ENCODE results near the gene CAP2.

DNA sequence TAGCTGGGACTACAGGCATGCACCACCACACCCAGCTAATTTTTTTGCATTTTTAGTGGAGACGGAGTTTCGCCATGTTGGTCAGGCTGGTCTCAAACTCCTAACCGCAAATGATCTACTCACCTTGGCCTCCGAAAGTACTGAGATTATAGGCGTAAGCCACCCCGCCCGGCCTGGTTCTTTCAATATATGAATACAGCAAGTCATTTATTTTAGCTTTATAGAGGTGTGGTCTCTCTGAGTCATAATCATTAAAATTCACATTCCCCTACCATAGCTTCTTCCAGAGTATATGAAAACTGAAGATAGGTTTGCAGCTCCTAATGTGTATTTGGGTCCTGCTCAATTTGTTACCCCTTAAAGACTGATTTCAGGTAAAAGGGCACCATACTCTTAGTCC lies 118.2 kb downstream of the CAP2 start:
- TF ChIP-seq, protein P1, sequence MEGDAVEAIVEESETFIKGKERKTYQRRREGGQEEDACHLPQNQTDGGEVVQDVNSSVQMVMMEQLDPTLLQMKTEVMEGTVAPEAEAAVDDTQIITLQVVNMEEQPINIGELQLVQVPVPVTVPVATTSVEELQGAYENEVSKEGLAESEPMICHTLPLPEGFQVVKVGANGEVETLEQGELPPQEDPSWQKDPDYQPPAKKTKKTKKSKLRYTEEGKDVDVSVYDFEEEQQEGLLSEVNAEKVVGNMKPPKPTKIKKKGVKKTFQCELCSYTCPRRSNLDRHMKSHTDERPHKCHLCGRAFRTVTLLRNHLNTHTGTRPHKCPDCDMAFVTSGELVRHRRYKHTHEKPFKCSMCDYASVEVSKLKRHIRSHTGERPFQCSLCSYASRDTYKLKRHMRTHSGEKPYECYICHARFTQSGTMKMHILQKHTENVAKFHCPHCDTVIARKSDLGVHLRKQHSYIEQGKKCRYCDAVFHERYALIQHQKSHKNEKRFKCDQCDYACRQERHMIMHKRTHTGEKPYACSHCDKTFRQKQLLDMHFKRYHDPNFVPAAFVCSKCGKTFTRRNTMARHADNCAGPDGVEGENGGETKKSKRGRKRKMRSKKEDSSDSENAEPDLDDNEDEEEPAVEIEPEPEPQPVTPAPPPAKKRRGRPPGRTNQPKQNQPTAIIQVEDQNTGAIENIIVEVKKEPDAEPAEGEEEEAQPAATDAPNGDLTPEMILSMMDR (IDR thresholded peaks at IDR 0.05), result no peak
- TF ChIP-seq POLR2A (IDR thresholded peaks at IDR 0.05), result no peak

Measured in breast epithelium (tissue), 3 donors.